Heart left ventricle (tissue), 16 donors: ENCODE results near the gene CELF5. TPM values are rescaled to one million over a fixed set of nuclear protein-coding genes. Genes with fewer than 3 reads are reported as not detected.
"Not testable (repeated sequence)": the region's sequence is repeated elsewhere in the genome, so short reads cannot be mapped to it uniquely, and the experiment has no call there.

Experiments
- ATAC-seq, 4 donors: fragments of 200-7000 bp; cut with Tn5 transposase; one replicate each; pipeline ENCODE4 v1.9.1; 2020 to 2022; ENCODE audit warnings: moderate library complexity in 4 of 4, mild to moderate bottlenecking in 3 of 4, moderate number of reproducible peaks in 1 of 4
- DNase-seq, 5 donors: peaks; one replicate each; pipeline ENCODE4 v3.0.0-alpha.2; 2020
- H3K27ac ChIP-seq, 12 donors: fragments of 200-600 bp; sonication (generic) in 4 of 12; one replicate each; pipeline versions ENCODE4 v1.5.0 to v1.8.0; 2016 to 2022; ENCODE audit warnings: mild to moderate bottlenecking in 2 of 12
- H3K27me3 ChIP-seq, 9 donors: fragments of 200-600 bp; sonication (generic) in 2 of 9; one replicate each; pipeline versions ENCODE4 v1.5.1 to v1.8.0; 2016 to 2022; ENCODE audit warnings: mild to moderate bottlenecking in 3 of 9
- H3K36me3 ChIP-seq, 9 donors: fragments of 200-600 bp; sonication (generic) in 2 of 9; one replicate each; pipeline versions ENCODE4 v1.5.0 to v1.8.0; 2018 to 2022; ENCODE audit warnings: mild to moderate bottlenecking in 2 of 9
- H3K4me1 ChIP-seq, 12 donors: fragments of 200-600 bp; sonication (generic) in 4 of 12; one replicate each; pipeline versions ENCODE4 v1.5.0 to v1.8.0; 2016 to 2022; ENCODE audit warnings: mild to moderate bottlenecking in 3 of 12
- H3K4me3 ChIP-seq, 12 donors: fragments of 200-600 bp; sonication (generic) in 4 of 12; one replicate each; pipeline versions ENCODE4 v1.5.0 to v1.8.0; 2017 to 2022; ENCODE audit warnings: mild to moderate bottlenecking in 9 of 12, moderate library complexity in 4 of 12
- H3K9me3 ChIP-seq, 12 donors: fragments of 200-600 bp; sonication (generic) in 4 of 12; one replicate each; pipeline versions ENCODE4 v1.5.0 to v1.8.0; 2016 to 2022; ENCODE audit warnings: mild to moderate bottlenecking in 1 of 12
- POLR2A ChIP-seq, 2 donors: fragments of 450-650 bp; IDR thresholded peaks; one replicate each; pipeline ENCODE4 v1.6.1; 2017; ENCODE audit warnings: antibody characterized with exemption in 2 of 2, mild to moderate bottlenecking in 2 of 2, moderate library complexity in 2 of 2
- WGBS, 4 donors: extraction: QIAGEN DNeasy Blood & Tissue Kit in 2 of 4; methylation state at CpG; one replicate each; pipeline versions ENCODE4 v1.1.5 to v1.1.7; 2013 to 2018; 5-methylcytosine and 5-hydroxymethylcytosine counted together
- intact Hi-C, 10 donors: fragments of 100-400 bp; cut with DNase I; formaldehyde crosslinking; loops; one replicate each; pipeline versions ENCODE4 v1.11.1 to v1.14.2; 2022
- polyA plus RNA-seq, 2 donors: library from polyadenylated mRNA; stranded (reverse); fragments of 200-250 nt; gene quantifications; one replicate each; pipeline ENCODE4 v1.2.3, GENCODE V29; 2013
- total RNA-seq, 9 donors: library from RNA; depleted of rRNA in 2 of 9; stranded (reverse); fragments of >200 nt in 2 of 9; fragmentation: NEBNext Ultra II Directional in 3 of 9; extraction: Animal tissue kit (Norgen Biotek cat#: 25700) in 3 of 9; gene quantifications; one replicate each; pipeline versions ENCODE4 v1.1.0 to v1.2.4, GENCODE V29; 2016 to 2023
- TF ChIP-seq, protein P1 (sequence below), 12 donors: fragments of 200-600 bp; sonication (generic) in 4 of 12; IDR thresholded peaks; one replicate each; pipeline versions ENCODE4 v1.5.0 to v1.8.0; 2018 to 2022; ENCODE audit warnings: antibody characterized with exemption in 12 of 12, mild to moderate bottlenecking in 5 of 12
- donor health status: ischemic (EF 13 %, LVEDD 7.1; RV severe dilation, severe dysfunction).
- donor health status: healthy with polysubstance abuse.
- donor health status: DM: no; HTN: yes; CAD: no.
- donor health status: DM: no; HTN: no; CAD: no.
- donor health status: ischemic (EF 25% LVEDD 6.9; RV normal size, moderate dysfunction).
- donor health status: ischemic (EF 25% LVEDD 5.7; RV mildly dilated, moderate dysfunction).
- donor health status: healthy.
- donor health status: DM: yes; HTN: yes; CAD: no.
- donor health status: ischemic (EF 35%, LVEDD 5.7; RV mildly dilated, moderate dysfunction).
- donor health status: nonischemic (EF 11% LVEDD 7.7; RV severe dilation, severe dysfunction).
- donor health status: DM: yes; HTN: yes; CAD: no.
- donor health status: PGD.
- donor health status: ischemic (EF 29% LVEDD 5.4; RV normal size, mild dysfunction).
- donor health status: nonischemic (EF 23%, LVEDD 6.1; RV moderate dilation, normal function).

Gene CELF5
- total and polyA plus RNA-seq, 11 donors = not detected

DNA sequence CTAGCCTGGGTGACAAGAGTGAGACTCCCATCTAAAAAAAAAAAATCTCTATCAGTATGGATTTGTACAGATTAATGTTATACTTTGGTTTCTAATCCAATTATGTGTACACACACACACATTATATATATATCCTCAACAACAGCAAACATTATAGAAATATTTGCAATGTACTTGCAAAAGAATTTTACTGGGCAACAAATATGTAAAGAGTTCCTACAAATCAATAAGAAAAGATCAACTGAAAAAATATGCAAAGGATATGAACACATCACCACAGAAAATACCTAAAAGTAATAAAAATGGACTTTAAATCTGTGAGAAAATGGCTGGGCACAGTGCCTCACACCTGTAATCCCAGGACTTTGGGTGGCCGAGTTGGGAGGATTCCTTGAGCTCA, 101.0 kb downstream of the CELF5 start:
- Histone ChIP-seq H3K36me3 (no peaks in the 10 kb centered on the region), H3K27me3 (peaks cover under 1 to 14% (median 8%) of the 10 kb centered on the region in 9 donors), H3K4me1 (no peaks in the 10 kb centered on the region), H3K9me3 (peaks cover 0 to 4% (median 0%) of the 10 kb centered on the region in 12 donors), H3K27ac (no peak overlapping the region), H3K4me3 (no peak overlapping the region)
- 84 to 100% (median 89%) methylated on average over 1 of the region's 1 CpG for WGBS, 4 donors
- intact Hi-C loops = loop anchor here in 4 of 10 donors (2.0 to 5.0 kb wide), 3 partner anchors 102 to 147 kb away; no protein-coding TSS in a partner anchor
- ATAC-seq = no peak
- TF ChIP-seq, protein P1, sequence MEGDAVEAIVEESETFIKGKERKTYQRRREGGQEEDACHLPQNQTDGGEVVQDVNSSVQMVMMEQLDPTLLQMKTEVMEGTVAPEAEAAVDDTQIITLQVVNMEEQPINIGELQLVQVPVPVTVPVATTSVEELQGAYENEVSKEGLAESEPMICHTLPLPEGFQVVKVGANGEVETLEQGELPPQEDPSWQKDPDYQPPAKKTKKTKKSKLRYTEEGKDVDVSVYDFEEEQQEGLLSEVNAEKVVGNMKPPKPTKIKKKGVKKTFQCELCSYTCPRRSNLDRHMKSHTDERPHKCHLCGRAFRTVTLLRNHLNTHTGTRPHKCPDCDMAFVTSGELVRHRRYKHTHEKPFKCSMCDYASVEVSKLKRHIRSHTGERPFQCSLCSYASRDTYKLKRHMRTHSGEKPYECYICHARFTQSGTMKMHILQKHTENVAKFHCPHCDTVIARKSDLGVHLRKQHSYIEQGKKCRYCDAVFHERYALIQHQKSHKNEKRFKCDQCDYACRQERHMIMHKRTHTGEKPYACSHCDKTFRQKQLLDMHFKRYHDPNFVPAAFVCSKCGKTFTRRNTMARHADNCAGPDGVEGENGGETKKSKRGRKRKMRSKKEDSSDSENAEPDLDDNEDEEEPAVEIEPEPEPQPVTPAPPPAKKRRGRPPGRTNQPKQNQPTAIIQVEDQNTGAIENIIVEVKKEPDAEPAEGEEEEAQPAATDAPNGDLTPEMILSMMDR (IDR thresholded peaks at IDR 0.05) = no peak
- TF ChIP-seq POLR2A (IDR thresholded peaks at IDR 0.05) = no peak
- no peak for DNase-seq

- Histone ChIP-seq H3K27ac (no peak overlapping the region), H3K4me3 (no peak overlapping the region), H3K36me3 (no peaks in the 10 kb centered on the region), H3K4me1 (no peaks in the 10 kb centered on the region), H3K9me3 (peaks cover 0 to 4% (median 0%) of the 10 kb centered on the region in 12 donors), H3K27me3 (no peaks in the 10 kb centered on the region)
- no peak for DNase-seq
- intact Hi-C loops = loop anchor here in 5 of 10 donors (2.0 to 5.0 kb wide), 4 partner anchors 99 to 144 kb away; no protein-coding TSS in a partner anchor
- ATAC-seq = no peak
- TF ChIP-seq, protein P1 (IDR thresholded peaks at IDR 0.05) = no peak
- no peak for TF ChIP-seq POLR2A (IDR thresholded peaks at IDR 0.05)
- 92 to 96% (median 95%) methylated on average over 3 of the region's 3 CpGs for WGBS, 4 donors
These were observed 104.3 kb downstream of the CELF5 start for GRCh38 chr19:3328743-3329142.

GRCh38 chr19:3330047-3330446, 105.6 kb downstream of the CELF5 start:
- H3K36me3 ChIP-seq = no peaks in the 10 kb centered on the region
- no peaks in the 10 kb centered on the region for H3K27me3 ChIP-seq
- H3K27ac ChIP-seq = no peak overlapping the region
- H3K4me3 ChIP-seq = no peak overlapping the region
- DNase-seq = no peak
- intact Hi-C loops = no loop called here
- ATAC-seq = peak in 1 of 4 donors; percentile 25
- peaks cover 0 to 8% (median 3%) of the 10 kb centered on the region in 12 donors for H3K4me1 ChIP-seq
- TF ChIP-seq, protein P1 (IDR thresholded peaks at IDR 0.05) = no peak
- TF ChIP-seq POLR2A (IDR thresholded peaks at IDR 0.05) = no peak
- H3K9me3 ChIP-seq = peaks cover 0 to 4% (median 0%) of the 10 kb centered on the region in 12 donors
- 75 to 79% (median 76%) methylated on average over 9 of the region's 9 CpGs for WGBS, 4 donors

GRCh38 chr19:3332232-3332631, 107.8 kb downstream of the CELF5 start:
- H3K4me3 ChIP-seq, H3K27ac ChIP-seq, H3K9me3 ChIP-seq, ATAC-seq, H3K36me3 ChIP-seq, H3K27me3 ChIP-seq, DNase-seq, intact Hi-C loops: not testable (repeated sequence)
- H3K4me1 ChIP-seq = peaks cover 1 to 30% (median 23%) of the 10 kb centered on the region in 12 donors
- 63 to 84% (median 71%) methylated on average over 1 of the region's 1 CpG; no CpG with 5 or more reads in 1 of the 4 donors for WGBS, 4 donors
